IMR-90 (cell line): ENCODE data around the gene SARNP. TPM values are rescaled to one million over a fixed set of nuclear protein-coding genes. Genes with fewer than 3 reads are reported as not detected.

Experiments
- ATAC-seq: fragments of 200-7000 bp; cut with Tn5 transposase; 2 replicates; pipeline ENCODE4 v1.9.1; 2020; ENCODE audit warnings: low read depth, mild to moderate bottlenecking, moderate library complexity
- BruUV-seq: library from RNA; stranded (reverse); fragments of 400-500 nt; replicated peaks from 2 replicates; lab custom pipeline; 2021; lab: Mats Ljungman, UMichigan
- CTCF ChIA-PET: fragments of 300-600 bp; formaldehyde crosslinking; extraction: SDS; loops from one replicate; lab custom pipeline; 2021; ENCODE audit warnings: antibody characterized with exemption; lab: Yijun Ruan, JAX
- POLR2A ChIA-PET: fragments of 300-600 bp; sonication (Branson Sonifier 250); formaldehyde crosslinking; loops from one replicate; lab custom pipeline; 2022; ENCODE audit warnings: antibody characterized with exemption; ENCODE audit not compliant: unreplicated experiment; lab: Charles Lee
- DNase-seq: peaks from one replicate; pipeline ENCODE4 v3.0.0; 2013
- H2AFZ ChIP-seq: replicated peaks from 2 replicates; pipeline ENCODE3; 2013; ENCODE audit warnings: low read length, mild to moderate bottlenecking; ENCODE audit not compliant: poor library complexity
- H2AK5ac ChIP-seq: 2 replicates; pipeline ENCODE4 v1.6.1; 2013; ENCODE audit warnings: low read depth, low read length, inconsistent platforms
- H2AK9ac ChIP-seq: replicated peaks from 2 replicates; pipeline ENCODE3; 2013; ENCODE audit warnings: mild to moderate bottlenecking, low read depth, low read length, moderate library complexity; ENCODE audit not compliant: poor library complexity
- H2BK120ac ChIP-seq: 2 replicates; pipeline ENCODE4 v1.6.1; 2013; ENCODE audit warnings: low read depth, low read length, inconsistent platforms
- H2BK15ac ChIP-seq: 3 replicates; pipeline ENCODE4 v1.6.1; 2013; ENCODE audit warnings: low read depth, low read length, inconsistent platforms
- H2BK20ac ChIP-seq: 2 replicates; pipeline ENCODE4 v1.6.1; 2013; ENCODE audit warnings: low read depth, mild to moderate bottlenecking, inconsistent platforms, low read length, moderate library complexity
- H2BK5ac ChIP-seq: 2 replicates; pipeline ENCODE4 v1.6.1; 2013; ENCODE audit warnings: mild to moderate bottlenecking, low read depth, low read length, inconsistent platforms; ENCODE audit not compliant: poor library complexity, severe bottlenecking
- H3K14ac ChIP-seq: replicated peaks from 2 replicates; pipeline ENCODE4 v1.6.1; 2013; ENCODE audit warnings: low read depth, low read length, inconsistent platforms
- H3K18ac ChIP-seq: 2 replicates; pipeline ENCODE4 v1.6.1; 2013; ENCODE audit warnings: low read depth, low read length, control low read depth
- H3K23ac ChIP-seq: 2 replicates; pipeline ENCODE4 v1.6.1; 2013; ENCODE audit warnings: low read depth, low read length, inconsistent platforms
- H3K27ac ChIP-seq: 2 replicates; pipeline ENCODE4 v1.5.1; 2013; ENCODE audit warnings: mild to moderate bottlenecking, control low read depth, low read length; ENCODE audit not compliant: insufficient read depth
- H3K27me3 ChIP-seq: 2 replicates; pipeline ENCODE4 v1.6.1; 2013; ENCODE audit warnings: low read length; ENCODE audit not compliant: control insufficient read depth, insufficient read depth
- H3K36me3 ChIP-seq: 2 replicates; pipeline ENCODE4 v1.6.1; 2013; ENCODE audit warnings: low read length, mixed read lengths; ENCODE audit not compliant: control insufficient read depth, insufficient read depth
- H3K4ac ChIP-seq: 2 replicates; pipeline ENCODE4 v1.6.1; 2013; ENCODE audit warnings: low read depth, low read length, inconsistent platforms
- H3K4me1 ChIP-seq: 2 replicates; pipeline ENCODE4 v1.6.1; 2013; ENCODE audit warnings: low read length, mixed read lengths; ENCODE audit not compliant: control insufficient read depth, insufficient read depth
- H3K4me2 ChIP-seq: 2 replicates; pipeline ENCODE4 v1.6.1; 2013; ENCODE audit warnings: low read depth, mild to moderate bottlenecking, control low read depth, low read length, moderate library complexity
- H3K4me3 ChIP-seq: 2 replicates; pipeline ENCODE4 v1.5.1; 2013; ENCODE audit warnings: low read depth, mild to moderate bottlenecking, control low read depth, low read length, moderate library complexity; ENCODE audit not compliant: insufficient read depth
- H3K56ac ChIP-seq: 2 replicates; pipeline ENCODE4 v1.6.1; 2013; ENCODE audit warnings: low read length, inconsistent platforms; ENCODE audit not compliant: insufficient read depth; ENCODE audit errors: extremely low read depth
- H3K79me1 ChIP-seq, 2 experiments: 2 replicates each; pipeline ENCODE4 v1.6.1; 2013; ENCODE audit warnings: low read length in 2 of 2, inconsistent platforms in 1 of 2, low read depth in 1 of 2
- H3K9ac ChIP-seq: 2 replicates; pipeline ENCODE4 v1.6.1; 2013; ENCODE audit warnings: low read depth, low read length, control low read depth
- H3K9me1 ChIP-seq: 2 replicates; pipeline ENCODE4 v1.6.1; 2013; ENCODE audit warnings: low read length, inconsistent platforms; ENCODE audit not compliant: insufficient read depth
- H3K9me3 ChIP-seq: 2 replicates; pipeline ENCODE4 v1.6.1; 2013; ENCODE audit warnings: low read length; ENCODE audit not compliant: control insufficient read depth, insufficient read depth
- H4K20me1 ChIP-seq: 2 replicates; pipeline ENCODE4 v1.6.1; 2013; ENCODE audit warnings: low read length, inconsistent platforms; ENCODE audit not compliant: insufficient read depth
- H4K5ac ChIP-seq: 2 replicates; pipeline ENCODE4 v1.6.1; 2013; ENCODE audit warnings: mild to moderate bottlenecking, low read depth, low read length, control low read depth
- H4K8ac ChIP-seq, 2 experiments: 2 replicates each; pipeline ENCODE4 v1.6.1; 2013; ENCODE audit warnings: low read depth in 2 of 2, low read length in 2 of 2, control low read depth in 1 of 2, inconsistent platforms in 1 of 2
- H4K91ac ChIP-seq: 2 replicates; pipeline ENCODE4 v1.6.1; 2013; ENCODE audit warnings: low read depth, low read length, inconsistent platforms; ENCODE audit not compliant: insufficient read depth
- BHLHE40 ChIP-seq: fragments of 150-350 bp; IDR thresholded peaks from 2 replicates; pipeline ENCODE4 v1.6.1; 2016; ENCODE audit warnings: mild to moderate bottlenecking, low read depth, low read length
- FOS ChIP-seq: fragments of 150-350 bp; IDR thresholded peaks from 2 replicates; pipeline ENCODE4 v1.6.1; 2016; ENCODE audit warnings: low read depth, low read length
- MAFK ChIP-seq: IDR thresholded peaks from 2 replicates; pipeline ENCODE4 v1.6.1; 2012; ENCODE audit warnings: low read depth, low read length, improper control_type of control experiment
- RCOR1 ChIP-seq: IDR thresholded peaks from 2 replicates; pipeline ENCODE4 v1.6.1; 2012; ENCODE audit warnings: mild to moderate bottlenecking, low read length, improper control_type of control experiment; ENCODE audit not compliant: insufficient replicate concordance
- RFX5 ChIP-seq: IDR thresholded peaks from 2 replicates; pipeline ENCODE4 v1.8.0; 2012; ENCODE audit warnings: low read depth, mild to moderate bottlenecking, low read length, moderate library complexity
- SMC3 ChIP-seq: fragments of 150-350 bp; IDR thresholded peaks from 2 replicates; pipeline ENCODE4 v1.6.1; 2016; ENCODE audit warnings: low read depth, mild to moderate bottlenecking, antibody characterized with exemption, low read length, moderate library complexity
- USF2 ChIP-seq: fragments of 150-350 bp; IDR thresholded peaks from 2 replicates; pipeline ENCODE4 v1.6.1; 2017; ENCODE audit warnings: mild to moderate bottlenecking, antibody characterized with exemption, low read length, low read depth
- WGBS, 2 experiments: methylation state at CpG; one replicate each; pipeline versions ENCODE4 v1.1.5 to v1.1.7; 2013; ENCODE audit warnings: missing lambda C conversion rate in 2 of 2; ENCODE audit not compliant: insufficient read length in 1 of 2; ENCODE audit errors: extremely low coverage in 2 of 2; 5-methylcytosine and 5-hydroxymethylcytosine counted together
- dilution Hi-C: fragments of 300-500 bp; cut with HindIII; formaldehyde crosslinking; loops from one replicate; pipeline ENCODE4 v1.14.3; 2018; ENCODE audit warnings: low sequenced_read_pairs; ENCODE audit not compliant: unreplicated experiment
- in situ Hi-C: fragments of 300-500 bp; cut with MboI; formaldehyde crosslinking; loops from 3 replicates; pipeline ENCODE4 v1.14.3; 2019; ENCODE audit warnings: low sequenced_read_pairs, inconsistent platforms, mixed read lengths
- intact Hi-C: fragments of 100-400 bp; cut with micrococcal nuclease; formaldehyde crosslinking; loops from 2 replicates; pipeline ENCODE4 v1.10.0; 2022
- polyA plus RNA-seq, 3 experiments: library from polyadenylated mRNA; depleted of rRNA; stranded (reverse); fragments of >200 nt; gene quantifications; 2 replicates each; pipeline ENCODE4 v1.2.3, GENCODE V29; 2012; ENCODE audit warnings: low replicate concordance in 1 of 3
- total RNA-seq: library from RNA; depleted of rRNA; stranded (reverse); fragments of >200 nt; gene quantifications from 2 replicates; pipeline ENCODE4 v1.2.3, GENCODE V29; 2012

The SARNP gene
- total and polyA plus RNA-seq, 2 of the 4 experiments (the other 2 are of a cell fraction), result 46.8 to 103 TPM

DNA sequence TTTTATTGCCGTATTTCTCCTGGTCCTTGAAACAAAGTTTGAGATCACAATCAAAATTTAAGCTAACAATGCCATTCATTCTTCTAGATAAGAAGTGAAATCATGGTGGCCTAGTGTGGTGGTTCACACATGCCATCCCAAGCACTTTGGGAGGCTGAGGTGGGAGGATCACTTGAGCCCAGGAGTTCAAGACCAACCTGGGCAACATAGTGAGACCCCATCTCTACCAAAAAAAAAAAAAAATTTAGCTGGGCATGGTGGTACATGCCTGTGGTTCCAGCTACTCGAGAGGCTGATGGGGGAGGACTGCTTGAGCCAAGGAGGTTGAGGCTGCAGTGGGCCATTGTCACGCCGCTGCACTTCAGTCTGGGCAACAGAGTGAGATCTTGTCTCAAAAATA, 50.4 kb downstream of the SARNP start:
- CTCF ChIA-PET, result interaction anchor here (0.6 to 0.8 kb wide), 2 partner anchors 12 to 29 kb away, joined by 3 to 4 read pairs; no protein-coding TSS in a partner anchor
- Histone ChIP-seq H2BK120ac (no peak overlapping the region), H2AK5ac (no peak overlapping the region), H2BK20ac (no peak overlapping the region), H3K27ac (no peak overlapping the region), H3K9me3 (no peaks in the 10 kb centered on the region), H2BK5ac (no peak overlapping the region), H4K5ac (no peak overlapping the region), H2BK15ac (no peak overlapping the region), H3K18ac (no peak overlapping the region), H4K8ac (no peak overlapping the region), H4K91ac (no peak overlapping the region), H3K4me1 (peaks cover 2% of the 10 kb centered on the region; the same call in 1 of the 2 replicates), H3K36me3 (peaks cover 25% of the 10 kb centered on the region), H3K9me1 (peaks cover 4% of the 10 kb centered on the region), H3K4ac (no peak overlapping the region), H4K20me1 (peaks cover 4% of the 10 kb centered on the region; the same call in 1 of the 2 replicates), H3K56ac (no peak overlapping the region), H3K4me2 (no peak overlapping the region), H2AK9ac (no peak overlapping the region), H3K4me3 (no peak overlapping the region), H3K23ac (no peak overlapping the region), H3K79me1 (peaks cover 6 to 37% of the 10 kb centered on the region in 2 experiments), H2AFZ (no peak overlapping the region), H3K27me3 (no peaks in the 10 kb centered on the region), H3K9ac (no peak overlapping the region), H3K14ac (no peak overlapping the region)
- WGBS, 2 experiments, result 100% methylated on average over 3 of the region's 4 CpGs; no CpG with 5 or more reads in 1 of the 2 experiments
- intact Hi-C loops, result no loop called here
- dilution Hi-C loops, result no loop called here
- DNase-seq (no peak), ATAC-seq (no peak)
- TF ChIP-seq USF2, result no peak
- TF ChIP-seq FOS, result no peak
- TF ChIP-seq BHLHE40, result no peak
- TF ChIP-seq RFX5, result no peak
- no peak for TF ChIP-seq RCOR1
- no peak for TF ChIP-seq MAFK
- TF ChIP-seq SMC3, result no peak
- BruUV-seq, result no TSS peak
- in situ Hi-C loops, result loop anchor here (5.0 kb wide), 1 partner anchor 35 kb away; no protein-coding TSS in a partner anchor
- POLR2A ChIA-PET, result no interaction called here
